Measurements from ENCODE around the gene FAM161B. TPM values are rescaled to one million over a fixed set of nuclear protein-coding genes. Genes with fewer than 3 reads are reported as not detected.
"Not testable (repeated sequence)": the region's sequence is repeated elsewhere in the genome, so short reads cannot be mapped to it uniquely, and the experiment has no call there.

FAM161B gene
- polyA plus RNA-seq, 1 of the 3 experiments (the other 2 are of a cell fraction), result 1.4 TPM

DNA sequence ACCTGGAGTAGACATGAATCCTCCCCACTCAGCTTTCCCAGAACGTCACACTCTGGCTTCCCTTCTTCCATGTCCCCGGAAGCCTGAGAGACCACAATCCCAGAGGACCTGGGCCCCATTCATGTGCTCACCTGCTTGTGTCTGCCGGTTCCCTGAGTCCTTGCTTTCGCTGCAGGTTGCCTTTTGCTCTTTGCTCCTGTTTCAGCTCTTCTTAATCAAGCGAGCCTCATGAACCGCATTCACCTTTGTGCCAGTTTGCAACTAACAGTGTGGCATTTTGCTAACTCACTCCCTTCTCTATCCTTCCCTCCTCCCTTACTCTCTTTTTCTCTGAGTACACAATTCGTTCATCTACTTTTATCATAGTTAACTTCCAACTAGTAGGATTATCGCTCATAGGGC is 46.1 kb upstream of the FAM161B start (continued):
- TF ChIP-seq FOXM1 (IDR thresholded peaks at IDR 0.05; ENCODE audit: low read depth) (no peak), RFX5 (IDR thresholded peaks at IDR 0.05; ENCODE audit: low read length) (no peak)

DNA sequence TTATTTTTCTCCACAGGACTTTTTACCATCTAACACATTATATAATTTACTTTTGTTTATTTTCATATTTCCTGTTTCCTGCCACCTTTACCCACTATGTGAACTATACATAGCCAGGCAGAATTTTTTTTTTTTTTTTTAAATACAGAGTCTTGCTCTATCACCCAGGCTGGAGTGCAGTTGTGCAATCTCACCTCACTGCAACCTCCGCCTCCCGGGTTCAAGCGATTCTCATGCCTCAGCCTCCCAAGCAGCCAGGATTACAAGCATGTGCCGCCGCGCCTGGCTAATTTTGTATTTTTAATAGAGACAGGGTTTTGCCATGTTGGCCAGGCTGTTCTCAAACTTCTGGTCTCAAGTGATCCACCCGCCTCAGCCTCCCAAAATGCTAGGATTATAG is 45.0 kb upstream of the FAM161B start:
- CTCF ChIA-PET; H3K36me3 ChIP-seq (replicated peaks in 1 of 2; ENCODE audit: control insufficient read depth in 1 of 2, insufficient read depth in 2 of 2, low read length in 1 of 2); H3K4me3 ChIP-seq (ENCODE audit: low read depth in 2 of 2, low read length in 1 of 2); H3K9me3 ChIP-seq; H3K79me2 ChIP-seq (ENCODE audit: insufficient read depth); DNase-seq; H2AFZ ChIP-seq (ENCODE audit: low read depth); H3K9me2 ChIP-seq; H3K4me2 ChIP-seq; H3K27ac ChIP-seq (ENCODE audit: low read depth in 2 of 2, low read length in 1 of 2); H3K4me1 ChIP-seq (ENCODE audit: control insufficient read depth in 1 of 2, insufficient read depth in 2 of 2, low read depth in 1 of 2, low read length in 1 of 2); H3K27me3 ChIP-seq (ENCODE audit: insufficient read depth); H3F3A ChIP-seq (replicated peaks; ENCODE audit: insufficient read depth); POLR2A ChIA-PET; H3K9ac ChIP-seq; H4K20me1 ChIP-seq (ENCODE audit: insufficient read depth): not testable (repeated sequence)
- WGBS (ENCODE audit: low lambda C conversion rate), result 93% methylated on average over 7 of the region's 7 CpGs

DNA sequence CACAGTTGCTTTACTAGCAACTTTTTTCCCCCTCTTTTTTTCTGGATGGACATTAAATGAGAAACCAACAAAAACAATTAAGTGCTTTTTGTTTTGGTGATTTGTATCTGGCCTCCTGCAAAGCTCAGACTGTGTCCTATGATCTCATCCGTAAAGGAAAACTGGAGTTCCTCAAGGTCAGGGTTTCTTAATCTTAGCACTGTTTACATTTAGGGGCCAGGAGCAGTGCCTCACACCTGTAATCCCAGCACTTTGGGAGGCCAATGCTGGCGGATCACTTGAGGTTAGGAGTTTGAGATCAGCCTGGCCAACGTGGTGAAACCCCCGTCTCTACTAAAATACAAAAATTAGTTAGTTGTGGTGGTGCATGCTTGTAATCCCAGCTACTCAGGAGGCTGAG is 41.2 kb upstream of the FAM161B start:
- H3K4me1 ChIP-seq (ENCODE audit: control insufficient read depth in 1 of 2, insufficient read depth in 2 of 2, low read depth in 1 of 2, low read length in 1 of 2), result no peaks in the 10 kb centered on the region
- H4K20me1 ChIP-seq (ENCODE audit: insufficient read depth), result no peaks in the 10 kb centered on the region
- H3K27me3 ChIP-seq (ENCODE audit: insufficient read depth), result no peaks in the 10 kb centered on the region
- TF ChIP-seq MXI1 (IDR thresholded peaks at IDR 0.05; ENCODE audit: low read depth, low read length) (no peak), RFX5 (IDR thresholded peaks at IDR 0.05; ENCODE audit: low read length) (no peak), NFIC (IDR thresholded peaks at IDR 0.05; ENCODE audit: borderline replicate concordance) (no peak), JUND (IDR thresholded peaks at IDR 0.05) (no peak), TCF12 (IDR thresholded peaks at IDR 0.05) (no peak), ZBTB33 (IDR thresholded peaks at IDR 0.05; ENCODE audit: borderline replicate concordance, low read depth) (no peak), RAD21 (IDR thresholded peaks at IDR 0.05; ENCODE audit: low read length) (no peak), TEAD4 (IDR thresholded peaks at IDR 0.05; ENCODE audit: borderline replicate concordance, insufficient read depth) (no peak), POLR2AphosphoS5 (IDR thresholded peaks at IDR 0.05; ENCODE audit: low read depth, low read length) (no peak), YY1 (IDR thresholded peaks at IDR 0.05; ENCODE audit: low read depth) (no peak), NRF1 (IDR thresholded peaks at IDR 0.05; ENCODE audit: low read depth, low read length) (no peak), EZH2phosphoT487 (IDR thresholded peaks at IDR 0.05; ENCODE audit: borderline replicate concordance, low read depth) (no peak)
- TF ChIP-seq, protein P1, sequence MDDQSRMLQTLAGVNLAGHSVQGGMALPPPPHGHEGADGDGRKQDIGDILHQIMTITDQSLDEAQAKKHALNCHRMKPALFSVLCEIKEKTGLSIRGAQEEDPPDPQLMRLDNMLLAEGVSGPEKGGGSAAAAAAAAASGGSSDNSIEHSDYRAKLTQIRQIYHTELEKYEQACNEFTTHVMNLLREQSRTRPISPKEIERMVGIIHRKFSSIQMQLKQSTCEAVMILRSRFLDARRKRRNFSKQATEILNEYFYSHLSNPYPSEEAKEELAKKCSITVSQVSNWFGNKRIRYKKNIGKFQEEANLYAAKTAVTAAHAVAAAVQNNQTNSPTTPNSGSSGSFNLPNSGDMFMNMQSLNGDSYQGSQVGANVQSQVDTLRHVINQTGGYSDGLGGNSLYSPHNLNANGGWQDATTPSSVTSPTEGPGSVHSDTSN (IDR thresholded peaks at IDR 0.05), result no peak
- TF ChIP-seq, protein P2, sequence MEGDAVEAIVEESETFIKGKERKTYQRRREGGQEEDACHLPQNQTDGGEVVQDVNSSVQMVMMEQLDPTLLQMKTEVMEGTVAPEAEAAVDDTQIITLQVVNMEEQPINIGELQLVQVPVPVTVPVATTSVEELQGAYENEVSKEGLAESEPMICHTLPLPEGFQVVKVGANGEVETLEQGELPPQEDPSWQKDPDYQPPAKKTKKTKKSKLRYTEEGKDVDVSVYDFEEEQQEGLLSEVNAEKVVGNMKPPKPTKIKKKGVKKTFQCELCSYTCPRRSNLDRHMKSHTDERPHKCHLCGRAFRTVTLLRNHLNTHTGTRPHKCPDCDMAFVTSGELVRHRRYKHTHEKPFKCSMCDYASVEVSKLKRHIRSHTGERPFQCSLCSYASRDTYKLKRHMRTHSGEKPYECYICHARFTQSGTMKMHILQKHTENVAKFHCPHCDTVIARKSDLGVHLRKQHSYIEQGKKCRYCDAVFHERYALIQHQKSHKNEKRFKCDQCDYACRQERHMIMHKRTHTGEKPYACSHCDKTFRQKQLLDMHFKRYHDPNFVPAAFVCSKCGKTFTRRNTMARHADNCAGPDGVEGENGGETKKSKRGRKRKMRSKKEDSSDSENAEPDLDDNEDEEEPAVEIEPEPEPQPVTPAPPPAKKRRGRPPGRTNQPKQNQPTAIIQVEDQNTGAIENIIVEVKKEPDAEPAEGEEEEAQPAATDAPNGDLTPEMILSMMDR (IDR thresholded peaks at IDR 0.05), result no peak
- TF ChIP-seq, protein P3, sequence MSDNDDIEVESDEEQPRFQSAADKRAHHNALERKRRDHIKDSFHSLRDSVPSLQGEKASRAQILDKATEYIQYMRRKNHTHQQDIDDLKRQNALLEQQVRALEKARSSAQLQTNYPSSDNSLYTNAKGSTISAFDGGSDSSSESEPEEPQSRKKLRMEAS (IDR thresholded peaks at IDR 0.05; ENCODE audit: low read depth), result no peak
- TF ChIP-seq, protein P4, sequence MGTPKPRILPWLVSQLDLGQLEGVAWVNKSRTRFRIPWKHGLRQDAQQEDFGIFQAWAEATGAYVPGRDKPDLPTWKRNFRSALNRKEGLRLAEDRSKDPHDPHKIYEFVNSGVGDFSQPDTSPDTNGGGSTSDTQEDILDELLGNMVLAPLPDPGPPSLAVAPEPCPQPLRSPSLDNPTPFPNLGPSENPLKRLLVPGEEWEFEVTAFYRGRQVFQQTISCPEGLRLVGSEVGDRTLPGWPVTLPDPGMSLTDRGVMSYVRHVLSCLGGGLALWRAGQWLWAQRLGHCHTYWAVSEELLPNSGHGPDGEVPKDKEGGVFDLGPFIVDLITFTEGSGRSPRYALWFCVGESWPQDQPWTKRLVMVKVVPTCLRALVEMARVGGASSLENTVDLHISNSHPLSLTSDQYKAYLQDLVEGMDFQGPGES (IDR thresholded peaks at IDR 0.05; ENCODE audit: low read depth, low read length), result no peak
- TF ChIP-seq, protein P5, sequence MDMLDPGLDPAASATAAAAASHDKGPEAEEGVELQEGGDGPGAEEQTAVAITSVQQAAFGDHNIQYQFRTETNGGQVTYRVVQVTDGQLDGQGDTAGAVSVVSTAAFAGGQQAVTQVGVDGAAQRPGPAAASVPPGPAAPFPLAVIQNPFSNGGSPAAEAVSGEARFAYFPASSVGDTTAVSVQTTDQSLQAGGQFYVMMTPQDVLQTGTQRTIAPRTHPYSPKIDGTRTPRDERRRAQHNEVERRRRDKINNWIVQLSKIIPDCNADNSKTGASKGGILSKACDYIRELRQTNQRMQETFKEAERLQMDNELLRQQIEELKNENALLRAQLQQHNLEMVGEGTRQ (IDR thresholded peaks at IDR 0.05; ENCODE audit: borderline replicate concordance, low read depth, low read length), result no peak
- TF ChIP-seq, protein P6, sequence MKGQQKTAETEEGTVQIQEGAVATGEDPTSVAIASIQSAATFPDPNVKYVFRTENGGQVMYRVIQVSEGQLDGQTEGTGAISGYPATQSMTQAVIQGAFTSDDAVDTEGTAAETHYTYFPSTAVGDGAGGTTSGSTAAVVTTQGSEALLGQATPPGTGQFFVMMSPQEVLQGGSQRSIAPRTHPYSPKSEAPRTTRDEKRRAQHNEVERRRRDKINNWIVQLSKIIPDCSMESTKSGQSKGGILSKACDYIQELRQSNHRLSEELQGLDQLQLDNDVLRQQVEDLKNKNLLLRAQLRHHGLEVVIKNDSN (IDR thresholded peaks at IDR 0.05; ENCODE audit: borderline replicate concordance, low read depth), result no peak
- no peak overlapping the region for H2AFZ ChIP-seq (ENCODE audit: low read depth)
- peaks cover 0 to 6% of the 10 kb centered on the region in 2 experiments for H3K36me3 ChIP-seq (replicated peaks in 1 of 2; ENCODE audit: control insufficient read depth in 1 of 2, insufficient read depth in 2 of 2, low read length in 1 of 2)
- H3K9me3 ChIP-seq, result no peaks in the 10 kb centered on the region
- H3K27ac ChIP-seq (ENCODE audit: low read depth in 2 of 2, low read length in 1 of 2), result no peak overlapping the region
- ChIA-PET POLR2A (no interaction called here), CTCF (no interaction called here)
- no peaks in the 10 kb centered on the region for H3K9me2 ChIP-seq
- no peak overlapping the region for H3K4me2 ChIP-seq
- H3K9ac ChIP-seq, result no peak overlapping the region
- H3F3A ChIP-seq (replicated peaks; ENCODE audit: insufficient read depth), result no peaks in the 10 kb centered on the region
- 87% methylated on average over 4 of the region's 4 CpGs for WGBS (ENCODE audit: low lambda C conversion rate)
- H3K79me2 ChIP-seq (ENCODE audit: insufficient read depth), result no peaks in the 10 kb centered on the region
- H3K4me3 ChIP-seq (ENCODE audit: low read depth in 2 of 2, low read length in 1 of 2), result no peak overlapping the region
- no peak for DNase-seq

Measured in SK-N-SH (cell line).